Inflammatory macrophage (primary cell): ENCODE measurements around the gene SOX1.

Experiments used
- DNase-seq, 2 donors: peaks; one replicate each; pipeline ENCODE4 v3.0.0-alpha.2; 2020 to 2022

Gene SOX1

GRCh38 chr13:112110479-112110878 lies 43.5 kb downstream of the SOX1 start:
- no peak for DNase-seq

- no peak for DNase-seq
Observed at GRCh38 chr13:112111239-112111857, 44.4 kb downstream of the SOX1 start.

- DNase-seq: no peak
Observed at GRCh38 chr13:112112534-112113276, 45.8 kb downstream of the SOX1 start.

GRCh38 chr13:112113348-112113747 lies 46.4 kb downstream of the SOX1 start:
- DNase-seq: no peak

- DNase-seq: no peak
Observed at GRCh38 chr13:112113851-112114250, 46.9 kb downstream of the SOX1 start.

- DNase-seq: no peak
Observed at GRCh38 chr13:112114391-112114790, 47.4 kb downstream of the SOX1 start.

GRCh38 chr13:112115403-112116091 lies 48.6 kb downstream of the SOX1 start:
- DNase-seq: no peak

GRCh38 chr13:112116187-112116950 lies 49.4 kb downstream of the SOX1 start:
- DNase-seq: no peak

- DNase-seq: no peak
Observed at GRCh38 chr13:112117258-112117954, 50.5 kb downstream of the SOX1 start.

GRCh38 chr13:112117955-112118302 lies 51.0 kb downstream of the SOX1 start:
- DNase-seq: no peak

- DNase-seq: no peak
Observed at GRCh38 chr13:112118451-112119064, 51.6 kb downstream of the SOX1 start.

- DNase-seq: no peak
Observed at GRCh38 chr13:112119192-112120030, 52.5 kb downstream of the SOX1 start.

- no peak for DNase-seq
Observed at GRCh38 chr13:112120031-112120373, 53.1 kb downstream of the SOX1 start.
